Upper lobe of left lung (tissue), 6 donors: ENCODE measurements around the gene MAMDC4. TPM values are rescaled to one million over a fixed set of nuclear protein-coding genes. Genes with fewer than 3 reads are reported as not detected.

Source experiments
- ATAC-seq, 2 donors: fragments of 200-7000 bp; cut with Tn5 transposase; one replicate each; pipeline ENCODE4 v1.9.1; 2022; ENCODE audit warnings: mild to moderate bottlenecking in 2 of 2, moderate library complexity in 2 of 2; ENCODE audit not compliant: low FRiP score in 2 of 2
- DNase-seq, 2 donors: peaks; one replicate each; pipeline ENCODE4 v3.0.0-alpha.2; 2019 to 2020
- H3K27ac ChIP-seq, 4 donors: fragments of 200-600 bp; sonication (generic); one replicate each; pipeline ENCODE4 v1.5.1; 2016 to 2019
- H3K27me3 ChIP-seq, 4 donors: fragments of 200-600 bp; sonication (generic); one replicate each; pipeline ENCODE4 v1.5.1; 2017 to 2019
- H3K36me3 ChIP-seq, 4 donors: fragments of 200-600 bp; sonication (generic); one replicate each; pipeline ENCODE4 v1.5.1; 2016 to 2019
- H3K4me1 ChIP-seq, 4 donors: fragments of 200-600 bp; sonication (generic); one replicate each; pipeline ENCODE4 v1.5.1; 2018 to 2019
- H3K4me3 ChIP-seq, 4 donors: fragments of 200-600 bp; sonication (generic); one replicate each; pipeline ENCODE4 v1.5.1; 2017 to 2019; ENCODE audit warnings: mild to moderate bottlenecking in 2 of 4, moderate library complexity in 1 of 4
- H3K9me3 ChIP-seq, 4 donors: fragments of 200-600 bp; sonication (generic); one replicate each; pipeline ENCODE4 v1.5.1; 2018 to 2019
- EP300 ChIP-seq, 4 donors: sonication (generic); formaldehyde crosslinking; IDR thresholded peaks; one replicate each; pipeline ENCODE4 v1.5.1; 2017; ENCODE audit warnings: antibody characterized with exemption in 4 of 4, control low read depth in 2 of 4
- POLR2A ChIP-seq, 4 donors: fragments of 450-650 bp; IDR thresholded peaks; one replicate each; pipeline ENCODE4 v1.5.1; 2016 to 2017; ENCODE audit warnings: antibody characterized with exemption in 4 of 4, mild to moderate bottlenecking in 2 of 4
- POLR2AphosphoS5 ChIP-seq, 2 donors: sonication (generic); formaldehyde crosslinking; IDR thresholded peaks; one replicate each; pipeline ENCODE4 v1.5.1; 2017; ENCODE audit warnings: antibody characterized with exemption in 2 of 2
- WGBS, 2 donors: methylation state at CpG; one replicate each; pipeline ENCODE4 v1.1.5; 2017 to 2018; 5-methylcytosine and 5-hydroxymethylcytosine counted together
- total RNA-seq, 6 donors: library from RNA; depleted of rRNA in 4 of 6; stranded (reverse); fragments of >200 nt in 4 of 6; gene quantifications; one replicate each; pipeline versions ENCODE4 v1.1.0 to v1.2.1, GENCODE V29; 2016 to 2021
- TF ChIP-seq, protein P1 (sequence below), 6 experiments: fragments of 450-650 bp in 4 of 6; fragments of 200-600 bp in 2 of 6; sonication (generic) in 2 of 6; IDR thresholded peaks; one replicate each; pipeline ENCODE4 v1.5.1; 2016 to 2019; ENCODE audit warnings: antibody characterized with exemption in 6 of 6
- donor health status: DM: no; HTN: no; CAD: no; lungs with moderate emphysema.
- donor health status: DM: no; HTN: yes; CAD: no; lungs with severe emphysema.

The MAMDC4 gene
- total RNA-seq, 6 donors from 2014 or later, result 2.1 to 18.9 (median 11.0) TPM

- WGBS, 2 donors, result 53 to 82% methylated on average over 13 of the region's 13 CpGs
- peak in 1 of 2 donors; percentile 90 for DNase-seq
- Histone ChIP-seq H3K36me3 (peaks cover 0 to 24% (median 14%) of the 10 kb centered on the region in 4 donors), H3K9me3 (no peaks in the 10 kb centered on the region), H3K27ac (peak overlapping the region; percentile 81 to 90 (median 84)), H3K4me3 (no peak overlapping the region), H3K4me1 (peaks cover 30 to 37% (median 33%) of the 10 kb centered on the region in 4 donors), H3K27me3 (no peaks in the 10 kb centered on the region)
- peak; percentile 34 to 88 for ATAC-seq
- TF ChIP-seq EP300 (IDR thresholded peaks at IDR 0.05) (peak in 1 of 4 donors; percentile 80), POLR2A (IDR thresholded peaks at IDR 0.05) (no peak), POLR2AphosphoS5 (IDR thresholded peaks at IDR 0.05) (peak in 1 of 2 donors; percentile 61)
Observed at GRCh38 chr9:136900988-136901515, 48.9 kb downstream of the MAMDC4 start.

DNA sequence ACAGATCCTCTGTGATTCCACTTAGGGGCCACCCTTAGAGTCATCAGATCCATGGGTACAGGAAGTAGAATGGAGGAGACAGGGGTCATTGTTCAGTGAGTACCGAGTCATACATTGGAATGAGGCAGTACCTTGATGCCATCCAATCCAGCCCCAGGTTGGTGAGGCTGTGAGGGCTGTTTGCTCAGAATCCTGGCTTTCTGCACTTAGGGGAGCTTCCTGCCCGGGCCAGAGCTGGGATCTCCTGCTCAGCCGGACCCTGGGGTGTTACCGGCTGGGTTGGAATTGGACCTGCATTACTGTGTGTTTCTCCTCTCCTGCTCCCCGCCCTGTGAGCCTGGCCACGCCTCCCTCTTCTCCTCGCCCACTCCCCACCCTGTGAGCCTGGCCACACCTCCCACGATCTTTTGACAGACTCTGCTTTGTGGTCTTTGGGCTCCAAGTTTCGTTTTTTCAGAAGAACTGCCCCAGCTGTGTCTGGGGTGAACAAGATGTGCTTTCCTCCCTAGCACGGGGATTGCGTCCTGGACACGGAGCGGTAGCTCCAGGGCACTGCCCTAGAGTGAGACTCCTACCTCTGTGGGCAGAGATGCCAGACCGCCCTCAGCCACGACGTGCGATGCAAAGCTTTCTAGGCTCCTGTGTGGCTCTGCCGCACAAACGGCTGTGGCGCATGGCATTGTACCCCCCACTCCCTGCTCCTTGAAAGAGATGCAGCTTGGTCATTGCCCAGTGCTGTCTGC is 49.5 kb downstream of the MAMDC4 start:
- ATAC-seq, result peak; percentile 51 to 78
- peaks cover 30 to 37% (median 33%) of the 10 kb centered on the region in 4 donors for H3K4me1 ChIP-seq
- DNase-seq, result peak; percentile 42 to 62
- TF ChIP-seq EP300 (IDR thresholded peaks at IDR 0.05), result no peak
- peak in 1 of 4 donors; percentile 18 for TF ChIP-seq POLR2A (IDR thresholded peaks at IDR 0.05)
- H3K9me3 ChIP-seq, result no peaks in the 10 kb centered on the region
- peaks cover 0 to 29% (median 15%) of the 10 kb centered on the region in 4 donors for H3K36me3 ChIP-seq
- H3K27ac ChIP-seq, result peak overlapping the region; percentile 81 to 90 (median 84)
- no peaks in the 10 kb centered on the region for H3K27me3 ChIP-seq
- peak overlapping the region in 2 of 4 donors; percentile 3 to 19 for H3K4me3 ChIP-seq
- whole genome bisulfite sequencing, 2 donors, result 27 to 34% methylated on average over 15 to 20 of the region's 20 CpGs

DNA sequence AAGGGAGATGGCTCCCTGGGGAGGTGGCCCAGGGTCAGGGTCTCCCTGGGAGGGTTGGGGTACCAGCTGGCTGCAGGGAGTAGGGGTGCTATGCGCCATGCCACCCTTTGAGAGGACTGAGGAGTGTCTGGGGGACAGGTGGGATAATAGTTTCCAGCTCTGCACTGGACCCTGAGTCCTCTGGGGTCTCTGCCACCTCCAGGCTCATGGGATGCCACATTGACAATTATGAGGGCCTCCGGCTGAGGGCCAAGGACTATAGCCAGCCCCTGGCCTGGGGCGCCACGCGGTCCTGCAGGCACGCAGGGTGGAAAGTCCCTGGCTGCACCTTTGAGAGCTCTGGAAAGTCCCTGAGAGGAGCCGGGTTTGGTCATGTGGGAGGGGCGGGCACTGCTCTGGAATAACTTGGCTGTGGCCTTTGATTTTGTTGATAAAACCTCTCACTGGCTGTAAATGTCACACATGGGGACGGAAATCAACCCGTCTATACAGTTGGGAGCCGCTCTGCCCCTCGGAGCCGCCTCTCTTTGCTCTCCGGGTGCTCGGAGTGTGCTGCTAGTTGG is 50.2 kb downstream of the MAMDC4 start:
- WGBS, 2 donors, result 5 to 14% methylated on average over 11 to 15 of the region's 15 CpGs
- peaks cover 0 to 35% (median 20%) of the 10 kb centered on the region in 4 donors for H3K36me3 ChIP-seq
- H3K9me3 ChIP-seq, result no peaks in the 10 kb centered on the region
- peak; percentile 58 to 65 for TF ChIP-seq POLR2AphosphoS5 (IDR thresholded peaks at IDR 0.05)
- TF ChIP-seq, protein P1, sequence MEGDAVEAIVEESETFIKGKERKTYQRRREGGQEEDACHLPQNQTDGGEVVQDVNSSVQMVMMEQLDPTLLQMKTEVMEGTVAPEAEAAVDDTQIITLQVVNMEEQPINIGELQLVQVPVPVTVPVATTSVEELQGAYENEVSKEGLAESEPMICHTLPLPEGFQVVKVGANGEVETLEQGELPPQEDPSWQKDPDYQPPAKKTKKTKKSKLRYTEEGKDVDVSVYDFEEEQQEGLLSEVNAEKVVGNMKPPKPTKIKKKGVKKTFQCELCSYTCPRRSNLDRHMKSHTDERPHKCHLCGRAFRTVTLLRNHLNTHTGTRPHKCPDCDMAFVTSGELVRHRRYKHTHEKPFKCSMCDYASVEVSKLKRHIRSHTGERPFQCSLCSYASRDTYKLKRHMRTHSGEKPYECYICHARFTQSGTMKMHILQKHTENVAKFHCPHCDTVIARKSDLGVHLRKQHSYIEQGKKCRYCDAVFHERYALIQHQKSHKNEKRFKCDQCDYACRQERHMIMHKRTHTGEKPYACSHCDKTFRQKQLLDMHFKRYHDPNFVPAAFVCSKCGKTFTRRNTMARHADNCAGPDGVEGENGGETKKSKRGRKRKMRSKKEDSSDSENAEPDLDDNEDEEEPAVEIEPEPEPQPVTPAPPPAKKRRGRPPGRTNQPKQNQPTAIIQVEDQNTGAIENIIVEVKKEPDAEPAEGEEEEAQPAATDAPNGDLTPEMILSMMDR (IDR thresholded peaks at IDR 0.05), result peak in 1 of 6 experiments; percentile 5
- TF ChIP-seq POLR2A (IDR thresholded peaks at IDR 0.05), result peak in 2 of 4 donors; percentile 38 to 48
- peak in 2 of 4 donors; percentile 61 to 88 for TF ChIP-seq EP300 (IDR thresholded peaks at IDR 0.05)
- no peaks in the 10 kb centered on the region for H3K27me3 ChIP-seq
- DNase-seq, result peak; percentile 87 to 94
- H3K27ac ChIP-seq, result peak overlapping the region; percentile 81 to 90 (median 84)
- peak; percentile 83 to 90 for ATAC-seq
- peaks cover 30 to 37% (median 33%) of the 10 kb centered on the region in 4 donors for H3K4me1 ChIP-seq
- peak overlapping the region in 2 of 4 donors; percentile 3 to 19 for H3K4me3 ChIP-seq

- H3K27ac ChIP-seq, result peak overlapping the region; percentile 81 to 90 (median 84)
- peak in 1 of 4 donors; percentile 54 for TF ChIP-seq EP300 (IDR thresholded peaks at IDR 0.05)
- TF ChIP-seq POLR2AphosphoS5 (IDR thresholded peaks at IDR 0.05), result no peak
- H3K36me3 ChIP-seq, result peaks cover 0 to 43% (median 27%) of the 10 kb centered on the region in 4 donors
- DNase-seq (peak in 1 of 2 donors; percentile 68), ATAC-seq (no peak)
- H3K4me3 ChIP-seq, result no peak overlapping the region
- H3K4me1 ChIP-seq, result peaks cover 30 to 37% (median 33%) of the 10 kb centered on the region in 4 donors
- 61 to 68% methylated on average over 12 of the region's 12 CpGs for WGBS, 2 donors
- H3K27me3 ChIP-seq, result no peaks in the 10 kb centered on the region
- no peaks in the 10 kb centered on the region for H3K9me3 ChIP-seq
Observed at GRCh38 chr9:136903041-136903554, 51.0 kb downstream of the MAMDC4 start.

GRCh38 chr9:136906266-136906665 is 54.1 kb downstream of the MAMDC4 start:
- Histone ChIP-seq H3K4me1 (peaks cover 22 to 26% (median 25%) of the 10 kb centered on the region in 4 donors), H3K9me3 (no peaks in the 10 kb centered on the region), H3K36me3 (peaks cover 0 to 46% (median 36%) of the 10 kb centered on the region in 4 donors), H3K27ac (no peak overlapping the region), H3K27me3 (no peaks in the 10 kb centered on the region), H3K4me3 (no peak overlapping the region)
- WGBS, 2 donors, result 76 to 82% methylated on average over 4 of the region's 4 CpGs
- no peak for DNase-seq
- no peak for TF ChIP-seq POLR2A (IDR thresholded peaks at IDR 0.05)
- TF ChIP-seq POLR2AphosphoS5 (IDR thresholded peaks at IDR 0.05), result no peak
- TF ChIP-seq, protein P1 (IDR thresholded peaks at IDR 0.05), result no peak
- TF ChIP-seq EP300 (IDR thresholded peaks at IDR 0.05), result no peak
- ATAC-seq, result no peak
